ENCODE results near the gene VPS39.

Gene VPS39

GRCh38 chr15:42198516-42198915 is 9.6 kb downstream of the VPS39 start:
- DNase-seq (ENCODE audit: low read depth in 2 of 2): no peak

- no peak for DNase-seq (ENCODE audit: low read depth in 2 of 2)
Observed at GRCh38 chr15:42194513-42194912, 13.6 kb downstream of the VPS39 start.

DNA sequence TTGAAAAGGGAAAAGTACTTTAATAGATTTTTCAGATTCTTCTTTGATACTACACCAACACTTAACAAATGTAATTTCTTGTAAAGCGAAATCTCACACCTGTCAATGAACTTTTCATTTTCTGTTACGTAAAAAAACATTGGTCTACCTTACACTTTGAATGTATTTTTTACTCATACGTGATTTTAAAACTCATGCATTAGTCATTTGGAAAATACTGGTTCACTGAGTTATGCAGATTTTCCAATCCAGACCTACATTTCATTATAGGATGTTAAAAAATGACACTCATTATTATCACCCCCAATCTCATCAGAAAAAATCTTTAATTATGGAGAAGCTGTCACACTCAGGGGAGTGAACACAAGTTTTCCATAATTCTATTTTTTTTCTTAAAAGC is 14.7 kb downstream of the VPS39 start:
- no peak for DNase-seq (ENCODE audit: low read depth in 2 of 2)

DNA sequence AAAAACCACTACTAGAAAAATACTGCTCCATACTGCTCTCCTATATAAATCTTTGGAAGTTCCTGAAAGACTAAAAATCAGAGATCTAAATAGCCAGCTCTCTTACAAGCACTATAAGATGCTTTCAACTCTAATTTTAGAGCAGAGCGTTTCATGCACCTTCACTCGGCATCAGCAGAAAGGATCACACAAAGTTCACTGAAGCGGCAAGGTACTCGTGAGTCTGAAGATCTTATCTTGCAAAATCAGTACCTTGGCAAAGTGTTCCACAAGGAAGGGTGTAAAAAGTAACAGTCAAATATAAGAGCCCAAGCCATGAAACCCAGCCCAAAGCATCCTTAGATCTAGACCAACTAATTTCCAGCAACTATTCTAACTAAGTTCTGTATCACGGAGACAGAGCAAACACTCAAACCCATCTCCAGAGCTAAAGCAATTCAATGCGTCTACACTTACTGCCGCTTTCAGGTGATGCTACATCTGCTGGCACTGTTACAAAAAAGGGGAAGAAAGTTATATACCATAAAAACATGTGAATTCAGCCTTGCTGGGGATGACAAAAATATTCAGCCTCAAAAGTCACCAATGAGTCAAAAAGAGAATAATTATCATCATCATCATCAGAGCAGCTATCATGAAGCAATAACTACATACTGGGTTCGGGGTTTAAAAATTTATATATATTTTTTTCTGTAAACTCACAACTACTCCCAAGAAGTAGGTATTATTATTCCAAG is 16.3 kb downstream of the VPS39 start:
- no peak for DNase-seq (ENCODE audit: low read depth in 2 of 2)

- DNase-seq (ENCODE audit: low read depth in 2 of 2): no peak
Observed at GRCh38 chr15:42190370-42190769, 17.7 kb downstream of the VPS39 start.

- no peak for DNase-seq (ENCODE audit: low read depth in 2 of 2)
Observed at GRCh38 chr15:42185801-42186200, 22.3 kb downstream of the VPS39 start.

DNA sequence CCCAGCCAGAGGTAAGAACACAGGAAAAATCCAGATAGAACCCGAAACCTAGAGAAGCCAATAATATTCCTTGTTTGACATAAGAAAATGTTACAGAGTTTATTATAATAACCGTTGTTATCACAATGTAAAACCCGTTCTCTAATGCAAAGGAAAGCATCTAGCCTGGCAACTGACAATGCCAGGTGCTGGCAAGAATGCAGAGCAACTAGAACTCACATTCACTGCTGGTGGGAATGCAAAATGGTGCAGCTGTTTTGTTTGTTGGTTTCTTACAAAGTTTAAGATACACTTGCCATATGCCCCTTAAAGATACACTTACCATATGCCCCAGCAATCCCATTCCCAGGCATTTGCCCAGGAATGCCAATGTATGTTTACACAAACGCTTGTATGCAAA is 23.4 kb downstream of the VPS39 start:
- no peak for DNase-seq (ENCODE audit: low read depth in 2 of 2)

DNA sequence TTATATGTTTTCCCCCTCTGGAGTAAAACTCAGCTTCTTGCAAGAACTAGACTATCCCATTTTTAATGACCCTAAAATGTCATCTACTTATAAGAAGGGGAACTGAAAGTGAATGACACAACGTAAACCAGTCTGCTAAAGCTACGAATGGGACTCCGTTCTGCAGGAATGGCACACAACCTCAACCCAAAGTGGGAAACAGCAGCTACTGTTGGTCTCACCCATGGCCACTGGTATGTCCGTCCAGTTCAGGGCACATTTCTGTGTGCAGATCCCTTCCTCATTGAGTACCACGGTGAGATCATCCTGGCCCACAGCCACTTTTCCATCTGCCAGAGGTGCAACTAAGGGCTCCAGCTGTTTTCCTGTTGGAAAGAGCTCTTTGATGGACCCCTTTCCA is 23.8 kb downstream of the VPS39 start:
- no peak for DNase-seq (ENCODE audit: low read depth in 2 of 2)

- no peak for DNase-seq (ENCODE audit: low read depth in 2 of 2)
Observed at GRCh38 chr15:42182961-42183360, 25.1 kb downstream of the VPS39 start.

- no peak for DNase-seq (ENCODE audit: low read depth in 2 of 2)
Observed at GRCh38 chr15:42182328-42182886, 25.7 kb downstream of the VPS39 start.

GRCh38 chr15:42178056-42178455 is 30.0 kb downstream of the VPS39 start:
- DNase-seq (ENCODE audit: low read depth in 2 of 2): no peak

- DNase-seq (ENCODE audit: low read depth in 2 of 2): no peak
Observed at GRCh38 chr15:42175671-42176070, 32.4 kb downstream of the VPS39 start.

- no peak for DNase-seq (ENCODE audit: low read depth in 2 of 2)
Observed at GRCh38 chr15:42172475-42172874, 35.6 kb downstream of the VPS39 start.

GRCh38 chr15:42171795-42172194 is 36.3 kb downstream of the VPS39 start:
- no peak for DNase-seq (ENCODE audit: low read depth in 2 of 2)

DNA sequence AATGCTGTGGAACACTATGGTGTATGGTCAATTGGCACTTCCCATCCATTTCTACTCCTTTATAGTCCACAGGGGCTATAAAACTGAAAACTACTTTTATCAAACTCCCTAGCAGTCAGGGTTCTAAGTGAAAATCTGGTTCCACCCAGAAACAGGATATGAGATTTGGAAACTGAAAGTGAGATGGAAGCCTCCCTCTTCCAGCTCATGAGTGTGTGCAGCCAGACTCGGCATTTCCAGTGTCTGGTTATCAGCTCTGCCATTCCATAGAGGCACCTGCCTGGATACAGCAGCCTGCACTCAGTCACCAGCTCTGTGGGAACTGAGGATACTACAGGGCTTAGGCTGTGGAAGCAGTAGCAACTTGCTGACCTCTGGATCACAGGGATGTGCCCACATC is 37.0 kb downstream of the VPS39 start:
- DNase-seq (ENCODE audit: low read depth in 2 of 2): no peak

- no peak for DNase-seq (ENCODE audit: low read depth in 2 of 2)
Observed at GRCh38 chr15:42166225-42166940, 41.7 kb downstream of the VPS39 start.

GRCh38 chr15:42165106-42165505 is 43.0 kb downstream of the VPS39 start:
- no peak for DNase-seq (ENCODE audit: low read depth in 2 of 2)

DNA sequence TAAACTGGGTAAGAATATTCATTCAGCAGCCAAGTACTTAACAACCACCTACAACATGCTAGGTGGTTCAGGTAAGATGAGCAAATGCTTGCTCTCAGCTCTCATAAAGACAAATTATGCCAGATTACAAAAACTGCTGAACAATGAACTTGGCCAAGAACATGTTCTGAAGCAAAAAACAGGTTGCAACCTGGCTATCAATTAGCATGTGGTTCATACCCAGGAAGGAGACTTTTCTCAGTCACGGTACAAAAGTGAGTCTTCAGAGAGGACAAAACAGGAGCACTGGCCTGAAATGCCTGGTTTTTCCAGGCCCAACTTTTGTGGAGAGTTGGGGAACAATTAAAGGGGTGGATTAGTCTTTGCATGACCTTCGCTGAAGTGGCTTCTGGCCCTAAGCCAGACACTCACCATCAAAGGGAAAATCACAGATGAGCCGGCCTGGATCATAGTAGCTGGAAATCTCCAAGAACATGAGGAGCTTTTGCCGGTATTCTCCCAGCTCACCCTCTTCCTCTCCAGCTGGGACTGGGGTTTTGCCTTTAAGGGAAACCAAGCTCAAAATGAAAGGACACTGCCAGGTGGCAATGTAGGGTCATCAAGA is 44.1 kb downstream of the VPS39 start:
- DNase-seq (ENCODE audit: low read depth in 2 of 2): no peak

- DNase-seq (ENCODE audit: low read depth in 2 of 2): no peak
Observed at GRCh38 chr15:42163291-42163690, 44.8 kb downstream of the VPS39 start.

- no peak for DNase-seq (ENCODE audit: low read depth in 2 of 2)
Observed at GRCh38 chr15:42160136-42160535, 48.0 kb downstream of the VPS39 start.

DNA sequence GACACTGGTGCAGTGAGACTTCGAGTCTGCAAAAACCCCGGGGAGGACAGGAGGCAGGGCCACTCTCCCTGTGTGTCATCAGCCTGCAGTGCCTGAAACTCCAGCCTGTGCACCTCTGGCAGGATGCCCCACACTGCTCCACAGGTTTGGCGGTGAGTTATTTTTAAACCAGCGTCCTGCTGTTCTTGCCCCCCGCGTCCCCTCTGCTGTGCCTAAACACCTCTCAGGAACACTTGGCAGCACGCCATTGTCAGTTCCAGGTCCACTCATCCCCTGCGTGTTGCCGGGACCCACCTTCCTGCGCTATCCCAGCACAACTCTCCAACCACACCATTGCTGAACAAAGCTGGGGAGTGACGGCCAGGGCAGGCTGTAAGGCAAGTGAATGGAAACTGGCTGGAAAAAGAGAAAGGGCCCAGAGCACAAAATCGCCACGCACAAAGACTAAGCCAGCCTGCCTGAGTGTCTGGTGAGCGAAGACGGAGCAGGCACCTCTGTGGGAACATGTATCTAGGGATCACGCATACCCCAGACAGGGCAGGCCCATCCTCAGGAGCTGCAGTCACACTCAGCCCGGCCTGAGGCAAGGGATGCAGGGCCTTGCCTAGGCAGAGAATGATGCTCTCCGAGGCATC is 48.6 kb downstream of the VPS39 start:
- no peak for DNase-seq (ENCODE audit: low read depth in 2 of 2)

DNA sequence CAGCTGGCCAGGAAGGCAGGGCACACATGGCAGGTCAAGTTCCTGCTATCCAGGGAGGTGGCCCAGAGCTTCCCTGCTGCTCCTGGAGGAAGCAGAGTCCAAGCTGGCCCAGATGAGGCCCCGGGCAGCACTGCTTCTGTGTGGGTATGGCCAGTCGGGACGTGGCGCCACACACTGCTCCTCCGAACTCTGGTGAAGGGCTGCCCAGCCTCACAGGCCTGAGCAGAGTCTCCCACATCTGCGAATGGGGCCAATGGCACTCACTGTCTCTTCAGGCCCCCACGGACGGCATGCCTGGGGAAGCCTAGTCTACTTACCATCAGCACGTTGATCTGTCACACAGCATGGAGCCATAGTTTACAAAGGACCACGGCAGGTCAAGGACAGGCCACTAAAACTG is 49.2 kb downstream of the VPS39 start:
- DNase-seq (ENCODE audit: low read depth in 2 of 2): no peak

Data from stimulated activated CD8-positive, alpha-beta memory T cell treated with anti-CD3 and anti-CD28 coated beads, Interleukin-2, amount 100 ng/mL, for 1 hour (primary cell).